ENCODE measurements around the gene FOXJ3. TPM values are rescaled to one million over a fixed set of nuclear protein-coding genes. Genes with fewer than 3 reads are reported as not detected.
"Not testable (repeated sequence)": the region's sequence is repeated elsewhere in the genome, so short reads cannot be mapped to it uniquely, and the experiment has no call there.

The FOXJ3 gene
- total RNA-seq, 1 experiment from 2014 or later = 55.3 TPM

- TF ChIP-seq, protein P1, sequence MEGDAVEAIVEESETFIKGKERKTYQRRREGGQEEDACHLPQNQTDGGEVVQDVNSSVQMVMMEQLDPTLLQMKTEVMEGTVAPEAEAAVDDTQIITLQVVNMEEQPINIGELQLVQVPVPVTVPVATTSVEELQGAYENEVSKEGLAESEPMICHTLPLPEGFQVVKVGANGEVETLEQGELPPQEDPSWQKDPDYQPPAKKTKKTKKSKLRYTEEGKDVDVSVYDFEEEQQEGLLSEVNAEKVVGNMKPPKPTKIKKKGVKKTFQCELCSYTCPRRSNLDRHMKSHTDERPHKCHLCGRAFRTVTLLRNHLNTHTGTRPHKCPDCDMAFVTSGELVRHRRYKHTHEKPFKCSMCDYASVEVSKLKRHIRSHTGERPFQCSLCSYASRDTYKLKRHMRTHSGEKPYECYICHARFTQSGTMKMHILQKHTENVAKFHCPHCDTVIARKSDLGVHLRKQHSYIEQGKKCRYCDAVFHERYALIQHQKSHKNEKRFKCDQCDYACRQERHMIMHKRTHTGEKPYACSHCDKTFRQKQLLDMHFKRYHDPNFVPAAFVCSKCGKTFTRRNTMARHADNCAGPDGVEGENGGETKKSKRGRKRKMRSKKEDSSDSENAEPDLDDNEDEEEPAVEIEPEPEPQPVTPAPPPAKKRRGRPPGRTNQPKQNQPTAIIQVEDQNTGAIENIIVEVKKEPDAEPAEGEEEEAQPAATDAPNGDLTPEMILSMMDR (IDR thresholded peaks at IDR 0.05) = no peak
- TF ChIP-seq, protein P2, sequence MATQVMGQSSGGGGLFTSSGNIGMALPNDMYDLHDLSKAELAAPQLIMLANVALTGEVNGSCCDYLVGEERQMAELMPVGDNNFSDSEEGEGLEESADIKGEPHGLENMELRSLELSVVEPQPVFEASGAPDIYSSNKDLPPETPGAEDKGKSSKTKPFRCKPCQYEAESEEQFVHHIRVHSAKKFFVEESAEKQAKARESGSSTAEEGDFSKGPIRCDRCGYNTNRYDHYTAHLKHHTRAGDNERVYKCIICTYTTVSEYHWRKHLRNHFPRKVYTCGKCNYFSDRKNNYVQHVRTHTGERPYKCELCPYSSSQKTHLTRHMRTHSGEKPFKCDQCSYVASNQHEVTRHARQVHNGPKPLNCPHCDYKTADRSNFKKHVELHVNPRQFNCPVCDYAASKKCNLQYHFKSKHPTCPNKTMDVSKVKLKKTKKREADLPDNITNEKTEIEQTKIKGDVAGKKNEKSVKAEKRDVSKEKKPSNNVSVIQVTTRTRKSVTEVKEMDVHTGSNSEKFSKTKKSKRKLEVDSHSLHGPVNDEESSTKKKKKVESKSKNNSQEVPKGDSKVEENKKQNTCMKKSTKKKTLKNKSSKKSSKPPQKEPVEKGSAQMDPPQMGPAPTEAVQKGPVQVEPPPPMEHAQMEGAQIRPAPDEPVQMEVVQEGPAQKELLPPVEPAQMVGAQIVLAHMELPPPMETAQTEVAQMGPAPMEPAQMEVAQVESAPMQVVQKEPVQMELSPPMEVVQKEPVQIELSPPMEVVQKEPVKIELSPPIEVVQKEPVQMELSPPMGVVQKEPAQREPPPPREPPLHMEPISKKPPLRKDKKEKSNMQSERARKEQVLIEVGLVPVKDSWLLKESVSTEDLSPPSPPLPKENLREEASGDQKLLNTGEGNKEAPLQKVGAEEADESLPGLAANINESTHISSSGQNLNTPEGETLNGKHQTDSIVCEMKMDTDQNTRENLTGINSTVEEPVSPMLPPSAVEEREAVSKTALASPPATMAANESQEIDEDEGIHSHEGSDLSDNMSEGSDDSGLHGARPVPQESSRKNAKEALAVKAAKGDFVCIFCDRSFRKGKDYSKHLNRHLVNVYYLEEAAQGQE (IDR thresholded peaks at IDR 0.05; ENCODE audit: insufficient read depth in 1 of 2, low read depth in 2 of 2, low read length in 1 of 2) = no peak
- TF ChIP-seq SIN3A (IDR thresholded peaks at IDR 0.05; ENCODE audit: borderline replicate concordance, insufficient read depth, low read depth, low read length) = no peak
- no peak for TF ChIP-seq TCF7L2 (IDR thresholded peaks at IDR 0.05; ENCODE audit: low read depth, low read length)
- no peak for TF ChIP-seq POLR2AphosphoS5 (IDR thresholded peaks at IDR 0.05; ENCODE audit: low read depth, low read length)
- Histone ChIP-seq H3K4me3 (ENCODE audit: low read depth in 2 of 2, low read length in 2 of 2) (no peak overlapping the region), H3K9me3 (ENCODE audit: control insufficient read depth, insufficient read depth, low read depth, low read length) (peaks cover 3% of the 10 kb centered on the region; the same call in 1 of the 2 replicates), H3K27me3 (ENCODE audit: control insufficient read depth, insufficient read depth, low read length) (no peaks in the 10 kb centered on the region), H3K27ac (ENCODE audit: low read length) (no peak overlapping the region), H3K36me3 (ENCODE audit: control insufficient read depth, insufficient read depth, low read length) (peaks cover 2% of the 10 kb centered on the region; the same call in 1 of the 2 replicates), H3K4me1 (ENCODE audit: control insufficient read depth, insufficient read depth, low read length) (peaks cover 16% of the 10 kb centered on the region)
- ATAC-seq = no peak
- ChIA-PET CTCF (no interaction called here), POLR2A (no interaction called here)
- no peak for DNase-seq (ENCODE audit: low read depth, low spot score)
- intact Hi-C loops (cut with micrococcal nuclease; ENCODE audit: unreplicated experiment) = no loop called here
- no TSS peak for BruUV-seq (replicated peaks)
- in situ Hi-C loops (cut with HindIII; ENCODE audit: low pct_unique_long_range_greater_than_20kb, low sequenced_read_pairs) = no loop called here
Observed at GRCh38 chr1:42210421-42211133, 124.5 kb downstream of the FOXJ3 start.

DNA sequence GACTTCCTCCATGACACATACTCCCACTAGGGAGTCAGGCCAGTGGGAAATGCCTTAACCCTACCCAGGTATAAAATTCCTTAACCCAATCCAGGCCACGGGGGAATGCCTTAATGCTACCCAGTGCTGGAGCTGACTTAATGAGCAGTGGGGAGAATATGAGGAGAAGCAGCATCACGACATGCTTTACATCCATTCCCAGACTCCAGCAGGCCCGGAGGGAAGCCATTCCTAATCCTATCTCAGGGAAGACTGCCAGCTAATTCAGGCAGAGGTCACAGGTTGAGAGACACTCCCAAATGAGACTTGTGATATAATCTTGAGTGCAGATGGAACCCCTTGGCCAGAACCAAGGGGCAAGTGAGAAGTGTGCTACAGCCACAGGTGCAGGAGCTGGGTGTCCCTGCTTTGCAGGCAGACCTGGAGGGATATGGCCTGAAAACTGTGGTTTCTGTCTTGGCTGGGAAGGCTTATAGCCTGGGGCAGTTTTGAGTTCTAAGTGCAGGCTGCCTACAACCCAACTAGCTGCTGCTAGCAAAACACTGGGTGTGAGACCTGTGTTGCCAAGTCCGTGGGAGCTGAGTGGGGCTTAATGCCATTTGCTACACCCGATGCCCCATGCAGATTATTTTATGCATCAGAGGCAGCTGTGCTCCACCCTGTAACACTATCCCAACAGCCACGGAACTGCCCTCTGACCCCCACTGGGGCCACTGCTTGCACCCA is 125.3 kb downstream of the FOXJ3 start:
- Histone ChIP-seq H3K4me1 (ENCODE audit: control insufficient read depth, insufficient read depth, low read length) (peaks cover 16% of the 10 kb centered on the region), H3K9me3 (ENCODE audit: control insufficient read depth, insufficient read depth, low read depth, low read length) (peaks cover 3% of the 10 kb centered on the region; the same call in 1 of the 2 replicates), H3K36me3 (ENCODE audit: control insufficient read depth, insufficient read depth, low read length) (peaks cover 2% of the 10 kb centered on the region; the same call in 1 of the 2 replicates), H3K27me3 (ENCODE audit: control insufficient read depth, insufficient read depth, low read length) (no peaks in the 10 kb centered on the region), H3K27ac (ENCODE audit: low read length) (no peak overlapping the region), H3K4me3 (ENCODE audit: low read depth in 2 of 2, low read length in 2 of 2) (no peak overlapping the region)
- ATAC-seq (peak; percentile 34; the same call in 1 of the 2 replicates), DNase-seq (ENCODE audit: low read depth, low spot score) (no peak)
- TF ChIP-seq POLR2AphosphoS5 (IDR thresholded peaks at IDR 0.05; ENCODE audit: low read depth, low read length) = no peak
- TF ChIP-seq SIN3A (IDR thresholded peaks at IDR 0.05; ENCODE audit: borderline replicate concordance, insufficient read depth, low read depth, low read length) = no peak
- TF ChIP-seq, protein P2 (IDR thresholded peaks at IDR 0.05; ENCODE audit: insufficient read depth in 1 of 2, low read depth in 2 of 2, low read length in 1 of 2) = no peak
- TF ChIP-seq, protein P1 (IDR thresholded peaks at IDR 0.05) = no peak
- TF ChIP-seq TCF7L2 (IDR thresholded peaks at IDR 0.05; ENCODE audit: low read depth, low read length) = no peak
- in situ Hi-C loops (cut with HindIII; ENCODE audit: low pct_unique_long_range_greater_than_20kb, low sequenced_read_pairs) = no loop called here
- BruUV-seq (replicated peaks) = no TSS peak
- ChIA-PET POLR2A (interaction anchor here (0.6 kb wide), 1 partner anchor 17 kb away, joined by 4 read pairs; no protein-coding TSS in a partner anchor), CTCF (no interaction called here)
- intact Hi-C loops (cut with micrococcal nuclease; ENCODE audit: unreplicated experiment) = no loop called here

DNA sequence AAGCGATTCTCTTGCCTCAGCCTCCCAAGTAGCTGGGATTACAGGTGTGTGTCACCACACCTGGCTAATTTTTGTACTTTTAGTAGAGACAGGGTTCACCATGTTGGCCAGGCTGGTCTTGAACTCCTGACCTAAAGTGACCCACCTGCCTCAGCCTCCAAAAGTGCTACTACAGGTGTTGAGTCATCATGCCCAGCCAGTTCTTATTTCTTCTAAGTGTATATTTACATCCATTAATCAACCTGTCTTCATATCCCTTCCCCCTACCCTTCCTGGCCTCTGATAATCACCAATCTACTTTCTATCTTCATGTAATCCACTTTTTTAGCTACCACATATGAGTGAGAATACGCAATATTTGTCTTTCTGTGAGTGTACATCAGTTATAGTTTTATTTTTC is 128.1 kb downstream of the FOXJ3 start:
- H3K27me3 ChIP-seq (ENCODE audit: control insufficient read depth, insufficient read depth, low read length); BruUV-seq (replicated peaks); ATAC-seq; H3K27ac ChIP-seq (ENCODE audit: low read length); in situ Hi-C loops (cut with HindIII; ENCODE audit: low pct_unique_long_range_greater_than_20kb, low sequenced_read_pairs); intact Hi-C loops (cut with micrococcal nuclease; ENCODE audit: unreplicated experiment); POLR2A ChIA-PET; H3K9me3 ChIP-seq (ENCODE audit: control insufficient read depth, insufficient read depth, low read depth, low read length); H3K4me3 ChIP-seq (ENCODE audit: low read depth in 2 of 2, low read length in 2 of 2); CTCF ChIA-PET; H3K36me3 ChIP-seq (ENCODE audit: control insufficient read depth, insufficient read depth, low read length); DNase-seq (ENCODE audit: low read depth, low spot score): not testable (repeated sequence)
- H3K4me1 ChIP-seq (ENCODE audit: control insufficient read depth, insufficient read depth, low read length) = peaks cover 10% of the 10 kb centered on the region
